Progenitor cell of endocrine pancreas (in vitro differentiated cells): ENCODE results near the gene OPRL1. TPM values are rescaled to one million over a fixed set of nuclear protein-coding genes. Genes with fewer than 3 reads are reported as not detected.

ENCODE experiments used
- DNase-seq: peaks from one replicate; pipeline ENCODE4 v3.0.0; 2021; ENCODE audit warnings: low spot score; ENCODE audit not compliant: unreplicated experiment
- H3K27ac Mint-ChIP-seq: 2 replicates; pipeline ENCODE4 v1.8.0; 2021; ENCODE audit warnings: mild to moderate bottlenecking, moderate library complexity, mixed read lengths
- H3K27me3 Mint-ChIP-seq: 2 replicates; pipeline ENCODE4 v1.8.0; 2021; ENCODE audit warnings: mixed read lengths
- H3K36me3 Mint-ChIP-seq: 2 replicates; pipeline ENCODE4 v1.8.0; 2022; ENCODE audit warnings: mixed read lengths; ENCODE audit not compliant: insufficient read depth
- H3K4me1 Mint-ChIP-seq: 2 replicates; pipeline ENCODE4 v1.8.0; 2021; ENCODE audit warnings: low read depth, mixed read lengths
- H3K4me3 Mint-ChIP-seq: 2 replicates; pipeline ENCODE4 v1.8.0; 2021; ENCODE audit warnings: low read depth, mild to moderate bottlenecking, moderate library complexity, mixed read lengths
- H3K9me3 Mint-ChIP-seq: 2 replicates; pipeline ENCODE4 v1.8.0; 2021; ENCODE audit warnings: low read depth, mixed read lengths
- total RNA-seq: library from RNA; stranded (reverse); gene quantifications from 2 replicates; pipeline ENCODE4 v1.2.1, GENCODE V29; 2021
- TF ChIP-seq, protein P1 (sequence below): fragments of 200-600 bp; sonication (generic); IDR thresholded peaks from one replicate; pipeline ENCODE4 v1.5.0; 2021; ENCODE audit warnings: antibody characterized with exemption, mild to moderate bottlenecking; ENCODE audit not compliant: unreplicated experiment

Gene OPRL1
- total RNA-seq, 1 donor from 2014 or later: 1.5 TPM

- no peak for DNase-seq
- TF ChIP-seq, protein P1, sequence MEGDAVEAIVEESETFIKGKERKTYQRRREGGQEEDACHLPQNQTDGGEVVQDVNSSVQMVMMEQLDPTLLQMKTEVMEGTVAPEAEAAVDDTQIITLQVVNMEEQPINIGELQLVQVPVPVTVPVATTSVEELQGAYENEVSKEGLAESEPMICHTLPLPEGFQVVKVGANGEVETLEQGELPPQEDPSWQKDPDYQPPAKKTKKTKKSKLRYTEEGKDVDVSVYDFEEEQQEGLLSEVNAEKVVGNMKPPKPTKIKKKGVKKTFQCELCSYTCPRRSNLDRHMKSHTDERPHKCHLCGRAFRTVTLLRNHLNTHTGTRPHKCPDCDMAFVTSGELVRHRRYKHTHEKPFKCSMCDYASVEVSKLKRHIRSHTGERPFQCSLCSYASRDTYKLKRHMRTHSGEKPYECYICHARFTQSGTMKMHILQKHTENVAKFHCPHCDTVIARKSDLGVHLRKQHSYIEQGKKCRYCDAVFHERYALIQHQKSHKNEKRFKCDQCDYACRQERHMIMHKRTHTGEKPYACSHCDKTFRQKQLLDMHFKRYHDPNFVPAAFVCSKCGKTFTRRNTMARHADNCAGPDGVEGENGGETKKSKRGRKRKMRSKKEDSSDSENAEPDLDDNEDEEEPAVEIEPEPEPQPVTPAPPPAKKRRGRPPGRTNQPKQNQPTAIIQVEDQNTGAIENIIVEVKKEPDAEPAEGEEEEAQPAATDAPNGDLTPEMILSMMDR: no peak
- Mint-ChIP-seq H3K4me1 (peaks cover 16% of the 10 kb centered on the region), H3K27ac (no peak overlapping the region), H3K36me3 (peaks cover 7% of the 10 kb centered on the region), H3K4me3 (peak overlapping the region; percentile 37), H3K9me3 (no peaks in the 10 kb centered on the region), H3K27me3 (peaks cover 16% of the 10 kb centered on the region)
Observed at GRCh38 chr20:64037498-64038213, 42.2 kb upstream of the OPRL1 start.

DNA sequence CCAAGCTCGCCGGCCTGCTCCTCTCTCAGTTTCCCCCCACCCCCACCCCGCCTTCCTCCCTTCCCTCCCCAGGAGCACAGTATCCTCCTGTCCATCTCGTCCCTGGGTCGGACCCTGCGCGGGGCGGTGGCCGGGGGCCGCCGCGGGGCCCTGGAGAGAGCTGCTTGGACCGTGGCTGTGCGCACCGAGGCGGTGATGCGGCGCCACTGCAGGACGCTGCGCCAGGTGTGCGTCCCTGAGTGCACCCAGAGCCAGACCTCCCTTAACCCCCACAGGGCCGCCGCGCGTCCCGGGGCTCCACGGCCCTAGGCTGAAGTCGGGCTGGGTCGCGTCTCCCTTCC is 41.7 kb upstream of the OPRL1 start:
- peaks cover 16% of the 10 kb centered on the region for H3K27me3 Mint-ChIP-seq
- no peaks in the 10 kb centered on the region for H3K9me3 Mint-ChIP-seq
- H3K27ac Mint-ChIP-seq: no peak overlapping the region
- TF ChIP-seq, protein P1: no peak
- peaks cover 7% of the 10 kb centered on the region for H3K36me3 Mint-ChIP-seq
- peaks cover 16% of the 10 kb centered on the region for H3K4me1 Mint-ChIP-seq
- DNase-seq: no peak
- no peak overlapping the region for H3K4me3 Mint-ChIP-seq

DNA sequence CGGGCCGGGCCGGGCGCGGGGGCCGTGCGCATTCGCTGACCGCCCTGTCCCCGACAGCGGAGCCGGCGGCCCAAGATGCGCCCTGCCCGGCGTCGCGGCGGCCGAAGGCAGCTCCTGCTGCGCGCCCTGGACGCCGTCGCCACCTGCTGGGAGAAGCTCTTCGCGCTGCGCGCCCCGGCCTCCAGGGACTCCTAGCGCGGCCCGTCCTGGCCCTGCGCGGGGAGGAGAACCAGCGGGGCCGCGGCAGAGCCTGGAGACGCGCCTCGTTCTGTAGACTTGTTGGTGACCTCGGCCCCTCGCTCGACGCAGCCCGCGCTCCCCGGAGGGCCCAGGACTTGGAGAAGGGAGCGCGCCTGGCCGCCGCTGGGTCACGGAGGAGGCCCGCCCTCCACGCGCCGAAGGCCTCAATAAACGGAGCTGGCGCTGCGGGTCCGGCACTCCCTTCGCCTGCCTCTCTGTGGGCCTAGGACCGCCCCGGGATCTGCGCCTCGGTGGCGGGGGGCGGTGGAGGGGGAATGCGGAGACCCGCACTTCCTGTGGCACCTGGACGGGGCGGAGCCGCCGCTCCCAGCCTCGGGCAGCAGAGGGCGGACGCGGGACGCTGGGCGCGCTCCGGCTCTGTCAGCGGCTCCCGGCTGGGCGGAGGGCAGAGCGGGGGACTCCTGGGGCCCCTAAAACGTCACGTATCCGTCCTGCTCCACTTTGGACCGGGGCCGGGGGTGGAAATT is 41.2 kb upstream of the OPRL1 start:
- no peak overlapping the region for H3K27ac Mint-ChIP-seq
- H3K27me3 Mint-ChIP-seq: peaks cover 20% of the 10 kb centered on the region
- DNase-seq: peak; percentile 78

GRCh38 chr20:64039293-64040160 is 40.4 kb upstream of the OPRL1 start:
- H3K36me3 Mint-ChIP-seq: no peaks in the 10 kb centered on the region
- DNase-seq: no peak
- no peaks in the 10 kb centered on the region for H3K9me3 Mint-ChIP-seq
- peaks cover 16% of the 10 kb centered on the region for H3K4me1 Mint-ChIP-seq
- no peak overlapping the region for H3K27ac Mint-ChIP-seq
- TF ChIP-seq, protein P1: no peak
- H3K4me3 Mint-ChIP-seq: peak overlapping the region; percentile 60
- H3K27me3 Mint-ChIP-seq: peaks cover 28% of the 10 kb centered on the region

More for the DNA sequence above, 41.2 kb upstream of the OPRL1 start:
- peak overlapping the region; percentile 60 for H3K4me3 Mint-ChIP-seq
- H3K4me1 Mint-ChIP-seq: peaks cover 16% of the 10 kb centered on the region
- H3K36me3 Mint-ChIP-seq: peaks cover 5% of the 10 kb centered on the region
- TF ChIP-seq, protein P1: peak; percentile 66
- H3K9me3 Mint-ChIP-seq: no peaks in the 10 kb centered on the region
